ENCODE measurements around the gene QRSL1. TPM values are rescaled to one million over a fixed set of nuclear protein-coding genes. Genes with fewer than 3 reads are reported as not detected.

The QRSL1 gene
- total RNA-seq, 1 experiment from 2014 or later: 14.0 TPM

DNA sequence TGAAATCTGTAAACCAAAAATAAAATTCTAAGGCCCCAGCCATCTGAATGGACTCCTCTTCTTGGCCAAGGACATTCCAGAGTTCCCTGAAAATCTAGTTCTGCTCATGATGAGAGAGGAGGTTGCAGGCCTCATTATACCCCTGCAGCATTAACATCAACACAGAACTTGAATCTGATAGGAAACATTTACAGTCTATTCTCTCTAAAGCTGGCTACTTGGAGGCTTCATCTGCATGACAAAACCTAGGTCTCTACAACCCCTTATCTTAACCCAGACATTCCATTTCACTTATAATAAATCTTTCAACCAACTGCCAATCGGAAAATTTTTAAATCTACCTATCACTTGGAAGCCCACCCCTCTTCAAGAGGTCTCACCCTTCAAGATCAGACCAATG lies 15.8 kb upstream of the QRSL1 start:
- Mint-ChIP-seq H3K4me1 (ENCODE audit: insufficient read depth, unreplicated experiment) (no peaks in the 10 kb centered on the region), H3K36me3 (ENCODE audit: insufficient read depth, unreplicated experiment) (no peaks in the 10 kb centered on the region), H3K4me3 (ENCODE audit: unreplicated experiment) (no peak overlapping the region), H3K27ac (ENCODE audit: low read depth, unreplicated experiment) (no peak overlapping the region), H3K27me3 (ENCODE audit: insufficient read depth, unreplicated experiment) (no peaks in the 10 kb centered on the region), H3K9me3 (ENCODE audit: unreplicated experiment) (no peaks in the 10 kb centered on the region)
- DNase-seq (ENCODE audit: unreplicated experiment): no peak
- no TSS peak for BruUV-seq (replicated peaks)
- ChIA-PET POLR2A (interaction anchor here (0.6 kb wide), 1 partner anchor 134 kb away, joined by 3 read pairs; no protein-coding TSS in a partner anchor), CTCF (interaction anchor here (0.5 to 1.0 kb wide), 4 partner anchors 45 to 197 kb away, joined by 3 to 4 read pairs (median 3); no protein-coding TSS in a partner anchor)
- intact Hi-C loops (cut with micrococcal nuclease): no loop called here
- TF ChIP-seq, protein P1, sequence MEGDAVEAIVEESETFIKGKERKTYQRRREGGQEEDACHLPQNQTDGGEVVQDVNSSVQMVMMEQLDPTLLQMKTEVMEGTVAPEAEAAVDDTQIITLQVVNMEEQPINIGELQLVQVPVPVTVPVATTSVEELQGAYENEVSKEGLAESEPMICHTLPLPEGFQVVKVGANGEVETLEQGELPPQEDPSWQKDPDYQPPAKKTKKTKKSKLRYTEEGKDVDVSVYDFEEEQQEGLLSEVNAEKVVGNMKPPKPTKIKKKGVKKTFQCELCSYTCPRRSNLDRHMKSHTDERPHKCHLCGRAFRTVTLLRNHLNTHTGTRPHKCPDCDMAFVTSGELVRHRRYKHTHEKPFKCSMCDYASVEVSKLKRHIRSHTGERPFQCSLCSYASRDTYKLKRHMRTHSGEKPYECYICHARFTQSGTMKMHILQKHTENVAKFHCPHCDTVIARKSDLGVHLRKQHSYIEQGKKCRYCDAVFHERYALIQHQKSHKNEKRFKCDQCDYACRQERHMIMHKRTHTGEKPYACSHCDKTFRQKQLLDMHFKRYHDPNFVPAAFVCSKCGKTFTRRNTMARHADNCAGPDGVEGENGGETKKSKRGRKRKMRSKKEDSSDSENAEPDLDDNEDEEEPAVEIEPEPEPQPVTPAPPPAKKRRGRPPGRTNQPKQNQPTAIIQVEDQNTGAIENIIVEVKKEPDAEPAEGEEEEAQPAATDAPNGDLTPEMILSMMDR (IDR thresholded peaks at IDR 0.05; ENCODE audit: unreplicated experiment): no peak

DNA sequence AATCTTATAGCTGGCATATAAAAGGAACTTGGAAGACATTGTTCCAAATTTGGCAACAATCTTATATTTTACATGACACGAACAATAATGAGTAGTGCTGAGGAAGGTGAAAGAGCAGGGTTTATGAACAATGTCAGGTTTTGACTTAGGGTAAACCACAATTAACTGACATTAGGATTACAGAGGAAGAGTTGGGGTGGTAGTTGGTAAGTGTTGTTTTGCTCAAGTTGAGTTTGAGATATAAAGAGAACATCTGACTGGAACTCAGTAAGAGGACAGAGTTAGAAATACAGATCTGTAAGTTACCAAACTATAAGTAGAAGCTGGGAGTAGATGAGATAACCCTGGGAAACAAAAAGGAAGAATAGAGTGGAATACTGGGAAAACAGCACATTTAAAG lies 15.2 kb upstream of the QRSL1 start:
- no peak for DNase-seq (ENCODE audit: unreplicated experiment)
- BruUV-seq (replicated peaks): no TSS peak
- H3K4me1 Mint-ChIP-seq (ENCODE audit: insufficient read depth, unreplicated experiment): no peaks in the 10 kb centered on the region
- no peak overlapping the region for H3K27ac Mint-ChIP-seq (ENCODE audit: low read depth, unreplicated experiment)
- no peaks in the 10 kb centered on the region for H3K9me3 Mint-ChIP-seq (ENCODE audit: unreplicated experiment)
- TF ChIP-seq, protein P1 (IDR thresholded peaks at IDR 0.05; ENCODE audit: unreplicated experiment): no peak
- intact Hi-C loops (cut with micrococcal nuclease): no loop called here
- CTCF ChIA-PET: interaction anchor here (0.6 kb wide), 1 partner anchor 196 kb away, joined by 3 read pairs; no protein-coding TSS in a partner anchor
- no peak overlapping the region for H3K4me3 Mint-ChIP-seq (ENCODE audit: unreplicated experiment)
- POLR2A ChIA-PET: no interaction called here
- H3K27me3 Mint-ChIP-seq (ENCODE audit: insufficient read depth, unreplicated experiment): no peaks in the 10 kb centered on the region
- H3K36me3 Mint-ChIP-seq (ENCODE audit: insufficient read depth, unreplicated experiment): peaks cover 6% of the 10 kb centered on the region

DNA sequence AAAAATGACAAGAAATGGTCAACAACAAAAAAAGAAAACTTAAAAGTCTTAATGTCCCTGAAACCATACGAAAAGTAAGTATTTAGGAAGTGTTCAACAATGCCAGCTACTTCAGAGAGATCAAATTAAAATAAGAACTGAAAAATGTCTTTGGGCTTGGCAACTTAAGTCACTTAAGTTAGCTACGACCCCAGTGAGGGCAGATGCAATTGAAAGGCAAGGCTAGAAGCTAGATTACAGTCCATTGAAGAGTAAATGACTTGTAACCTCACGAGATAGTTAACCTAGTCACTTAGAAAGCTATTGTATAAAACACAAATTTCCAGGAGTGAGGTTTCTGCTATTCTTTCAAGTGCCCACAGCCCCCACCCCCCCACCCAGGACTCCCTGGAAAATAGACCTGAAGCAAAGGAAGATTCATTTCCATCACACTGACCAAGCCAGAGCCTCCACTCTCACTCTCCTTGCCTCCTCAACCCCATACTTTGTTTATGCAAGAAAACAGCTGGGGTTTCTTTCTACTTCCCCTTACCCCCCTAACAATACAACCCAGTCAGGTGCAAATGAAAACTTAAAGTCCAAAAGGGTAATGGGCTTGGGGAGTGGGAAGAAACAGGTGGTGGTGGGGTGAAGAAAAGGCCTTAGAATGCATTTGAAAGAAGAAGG lies 14.7 kb upstream of the QRSL1 start:
- TF ChIP-seq, protein P1 (IDR thresholded peaks at IDR 0.05; ENCODE audit: unreplicated experiment): no peak
- no peak for DNase-seq (ENCODE audit: unreplicated experiment)
- ChIA-PET POLR2A (no interaction called here), CTCF (no interaction called here)
- Mint-ChIP-seq H3K4me1 (ENCODE audit: insufficient read depth, unreplicated experiment) (no peaks in the 10 kb centered on the region), H3K9me3 (ENCODE audit: unreplicated experiment) (no peaks in the 10 kb centered on the region), H3K27me3 (ENCODE audit: insufficient read depth, unreplicated experiment) (no peaks in the 10 kb centered on the region), H3K27ac (ENCODE audit: low read depth, unreplicated experiment) (no peak overlapping the region), H3K36me3 (ENCODE audit: insufficient read depth, unreplicated experiment) (peaks cover 10% of the 10 kb centered on the region), H3K4me3 (ENCODE audit: unreplicated experiment) (no peak overlapping the region)
- intact Hi-C loops (cut with micrococcal nuclease): no loop called here
- no TSS peak for BruUV-seq (replicated peaks)

DNA sequence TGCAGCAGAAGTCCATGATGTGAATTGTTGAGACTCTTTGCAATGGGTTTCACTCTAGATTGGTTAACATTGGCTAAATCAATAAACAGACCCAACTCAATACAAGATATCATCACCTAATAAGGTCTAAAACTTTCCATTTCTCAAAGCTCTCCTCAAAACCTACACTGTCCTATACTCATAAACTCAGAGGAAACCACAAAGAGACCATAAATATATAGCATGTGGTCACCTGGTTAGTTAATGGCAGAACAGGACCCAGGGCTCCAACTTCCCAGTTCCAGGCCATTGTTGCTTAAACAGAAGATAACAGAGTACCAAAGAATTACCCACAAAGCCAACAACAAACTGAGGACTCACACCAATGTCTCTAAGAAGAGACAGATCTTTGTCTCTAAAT lies 12.1 kb upstream of the QRSL1 start:
- no peak overlapping the region for H3K4me3 Mint-ChIP-seq (ENCODE audit: unreplicated experiment)
- no peak for DNase-seq (ENCODE audit: unreplicated experiment)
- no peaks in the 10 kb centered on the region for H3K27me3 Mint-ChIP-seq (ENCODE audit: insufficient read depth, unreplicated experiment)
- BruUV-seq (replicated peaks): no TSS peak
- peaks cover 10% of the 10 kb centered on the region for H3K36me3 Mint-ChIP-seq (ENCODE audit: insufficient read depth, unreplicated experiment)
- no peak overlapping the region for H3K27ac Mint-ChIP-seq (ENCODE audit: low read depth, unreplicated experiment)
- H3K4me1 Mint-ChIP-seq (ENCODE audit: insufficient read depth, unreplicated experiment): no peaks in the 10 kb centered on the region
- TF ChIP-seq, protein P1 (IDR thresholded peaks at IDR 0.05; ENCODE audit: unreplicated experiment): no peak
- ChIA-PET POLR2A (interaction anchor here (0.5 kb wide), 1 partner anchor 63 kb away, joined by 3 read pairs; no protein-coding TSS in a partner anchor), CTCF (interaction anchor here (0.5 to 2.5 kb wide), 5 partner anchors 8 to 362 kb away, joined by 3 to 10 read pairs (median 3); no protein-coding TSS in a partner anchor)
- H3K9me3 Mint-ChIP-seq (ENCODE audit: unreplicated experiment): no peaks in the 10 kb centered on the region
- intact Hi-C loops (cut with micrococcal nuclease): no loop called here

All from MCF 10A (cell line).